ENCODE measurements around the gene KCNT1. TPM values are rescaled to one million over a fixed set of nuclear protein-coding genes. Genes with fewer than 3 reads are reported as not detected.

KCNT1 gene
- total RNA-seq, 1 experiment from 2014 or later: 0.17 TPM

DNA sequence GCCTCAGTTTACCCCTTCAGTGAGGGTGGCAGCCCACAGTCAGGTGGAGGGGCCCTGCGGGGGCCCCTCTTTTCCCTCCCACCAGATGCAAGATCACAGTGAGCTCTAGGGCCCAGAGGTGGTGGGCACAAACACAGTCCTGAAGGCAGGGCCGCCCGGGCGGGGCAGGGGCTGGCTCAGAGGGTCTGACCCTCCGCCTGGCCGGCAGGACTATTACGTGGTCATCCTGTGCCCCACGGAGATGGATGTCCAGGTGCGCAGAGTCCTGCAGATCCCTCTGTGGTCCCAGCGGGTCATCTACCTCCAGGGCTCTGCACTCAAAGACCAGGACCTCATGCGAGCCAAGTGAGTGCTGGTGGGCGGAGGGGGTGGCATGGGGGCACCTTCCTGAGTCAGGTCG, 63.4 kb downstream of the KCNT1 start:
- H3K4me2 ChIP-seq (ENCODE audit: low read length): no peak overlapping the region
- no TSS peak for BruUV-seq (replicated peaks)
- DNase-seq (ENCODE audit: low read depth, low spot score): no peak
- H2AFZ ChIP-seq (ENCODE audit: low read depth, low read length, poor library complexity, severe bottlenecking): no peak overlapping the region
- ChIA-PET CTCF (no interaction called here), RAD21 (ENCODE audit: low non-redundant PET in 1 of 2, low total read pairs in 2 of 2, uncharacterized antibody in 2 of 2, unreplicated experiment in 2 of 2) (no interaction called here), POLR2A (no interaction called here)
- ATAC-seq: no peak
- H3K9me2 ChIP-seq (ENCODE audit: insufficient read depth): no peaks in the 10 kb centered on the region
- H3K27ac ChIP-seq (ENCODE audit: low read depth, low read length): no peak overlapping the region
- H3K79me2 ChIP-seq (ENCODE audit: insufficient read depth, low read length): no peaks in the 10 kb centered on the region
- H3K9me3 ChIP-seq (ENCODE audit: control insufficient read depth in 1 of 2, insufficient read depth in 1 of 2, low read depth in 1 of 2, low read length in 2 of 2): peaks cover 5 to 8% of the 10 kb centered on the region in 2 experiments; a peak in 2 of 4 replicates
- H3K27me3 ChIP-seq (ENCODE audit: insufficient read depth, low read length): no peaks in the 10 kb centered on the region
- H4K20me1 ChIP-seq (ENCODE audit: insufficient read depth): no peaks in the 10 kb centered on the region
- intact Hi-C loops (cut with micrococcal nuclease): no loop called here
- no peak overlapping the region for H3K4me3 ChIP-seq (replicated peaks in 1 of 2; ENCODE audit: low read depth in 1 of 2, low read length in 2 of 2)
- no peak for TF ChIP-seq ZNF274 (IDR thresholded peaks at IDR 0.05; ENCODE audit: low read depth, low read length)
- H3K4me1 ChIP-seq (ENCODE audit: control insufficient read depth in 1 of 2, insufficient read depth in 2 of 2, low read length in 2 of 2): no peaks in the 10 kb centered on the region
- no peak overlapping the region for H3K9ac ChIP-seq (ENCODE audit: low read length)
- no peaks in the 10 kb centered on the region for H3K36me3 ChIP-seq (ENCODE audit: control insufficient read depth in 1 of 2, insufficient read depth in 2 of 2, low read length in 2 of 2)

GRCh38 chr9:135766251-135766650, 64.3 kb downstream of the KCNT1 start:
- Histone ChIP-seq H3K79me2 (ENCODE audit: insufficient read depth, low read length) (no peaks in the 10 kb centered on the region), H3K9me2 (ENCODE audit: insufficient read depth) (no peaks in the 10 kb centered on the region), H3K4me1 (ENCODE audit: control insufficient read depth in 1 of 2, insufficient read depth in 2 of 2, low read length in 2 of 2) (no peaks in the 10 kb centered on the region), H3K27me3 (ENCODE audit: insufficient read depth, low read length) (no peaks in the 10 kb centered on the region), H3K9me3 (ENCODE audit: control insufficient read depth in 1 of 2, insufficient read depth in 1 of 2, low read depth in 1 of 2, low read length in 2 of 2) (peaks cover 5 to 8% of the 10 kb centered on the region in 2 experiments; a peak in 2 of 4 replicates), H2AFZ (ENCODE audit: low read depth, low read length, poor library complexity, severe bottlenecking) (no peak overlapping the region), H3K27ac (ENCODE audit: low read depth, low read length) (no peak overlapping the region), H3K4me3 (replicated peaks in 1 of 2; ENCODE audit: low read depth in 1 of 2, low read length in 2 of 2) (no peak overlapping the region), H4K20me1 (ENCODE audit: insufficient read depth) (no peaks in the 10 kb centered on the region), H3K36me3 (ENCODE audit: control insufficient read depth in 1 of 2, insufficient read depth in 2 of 2, low read length in 2 of 2) (no peaks in the 10 kb centered on the region), H3K9ac (ENCODE audit: low read length) (no peak overlapping the region), H3K4me2 (ENCODE audit: low read length) (no peak overlapping the region)
- ChIA-PET POLR2A (no interaction called here), RAD21 (ENCODE audit: low non-redundant PET in 1 of 2, low total read pairs in 2 of 2, uncharacterized antibody in 2 of 2, unreplicated experiment in 2 of 2) (no interaction called here), CTCF (no interaction called here)
- no TSS peak for BruUV-seq (replicated peaks)
- TF ChIP-seq TCF7L2 (IDR thresholded peaks at IDR 0.05; ENCODE audit: borderline replicate concordance, extremely low read depth, insufficient read depth, insufficient read length): no peak
- TF ChIP-seq RAD21 (IDR thresholded peaks at IDR 0.05; ENCODE audit: low read depth): no peak
- no peak for TF ChIP-seq CEBPB (IDR thresholded peaks at IDR 0.05; ENCODE audit: low read depth)
- TF ChIP-seq FOSL1 (IDR thresholded peaks at IDR 0.05; ENCODE audit: low read depth): no peak
- no peak for TF ChIP-seq EZH2phosphoT487 (IDR thresholded peaks at IDR 0.05; ENCODE audit: borderline replicate concordance)
- no peak for TF ChIP-seq EZH2 (IDR thresholded peaks at IDR 0.05)
- TF ChIP-seq JUND (IDR thresholded peaks at IDR 0.05): no peak
- no peak for TF ChIP-seq ZFX (IDR thresholded peaks at IDR 0.05)
- TF ChIP-seq POLR2AphosphoS5 (IDR thresholded peaks at IDR 0.05; ENCODE audit: low read depth, low read length): no peak
- TF ChIP-seq CBX3 (IDR thresholded peaks at IDR 0.05; ENCODE audit: low read depth): no peak
- TF ChIP-seq, protein P1, sequence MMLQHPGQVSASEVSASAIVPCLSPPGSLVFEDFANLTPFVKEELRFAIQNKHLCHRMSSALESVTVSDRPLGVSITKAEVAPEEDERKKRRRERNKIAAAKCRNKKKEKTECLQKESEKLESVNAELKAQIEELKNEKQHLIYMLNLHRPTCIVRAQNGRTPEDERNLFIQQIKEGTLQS (IDR thresholded peaks at IDR 0.05): no peak
- TF ChIP-seq, protein P2, sequence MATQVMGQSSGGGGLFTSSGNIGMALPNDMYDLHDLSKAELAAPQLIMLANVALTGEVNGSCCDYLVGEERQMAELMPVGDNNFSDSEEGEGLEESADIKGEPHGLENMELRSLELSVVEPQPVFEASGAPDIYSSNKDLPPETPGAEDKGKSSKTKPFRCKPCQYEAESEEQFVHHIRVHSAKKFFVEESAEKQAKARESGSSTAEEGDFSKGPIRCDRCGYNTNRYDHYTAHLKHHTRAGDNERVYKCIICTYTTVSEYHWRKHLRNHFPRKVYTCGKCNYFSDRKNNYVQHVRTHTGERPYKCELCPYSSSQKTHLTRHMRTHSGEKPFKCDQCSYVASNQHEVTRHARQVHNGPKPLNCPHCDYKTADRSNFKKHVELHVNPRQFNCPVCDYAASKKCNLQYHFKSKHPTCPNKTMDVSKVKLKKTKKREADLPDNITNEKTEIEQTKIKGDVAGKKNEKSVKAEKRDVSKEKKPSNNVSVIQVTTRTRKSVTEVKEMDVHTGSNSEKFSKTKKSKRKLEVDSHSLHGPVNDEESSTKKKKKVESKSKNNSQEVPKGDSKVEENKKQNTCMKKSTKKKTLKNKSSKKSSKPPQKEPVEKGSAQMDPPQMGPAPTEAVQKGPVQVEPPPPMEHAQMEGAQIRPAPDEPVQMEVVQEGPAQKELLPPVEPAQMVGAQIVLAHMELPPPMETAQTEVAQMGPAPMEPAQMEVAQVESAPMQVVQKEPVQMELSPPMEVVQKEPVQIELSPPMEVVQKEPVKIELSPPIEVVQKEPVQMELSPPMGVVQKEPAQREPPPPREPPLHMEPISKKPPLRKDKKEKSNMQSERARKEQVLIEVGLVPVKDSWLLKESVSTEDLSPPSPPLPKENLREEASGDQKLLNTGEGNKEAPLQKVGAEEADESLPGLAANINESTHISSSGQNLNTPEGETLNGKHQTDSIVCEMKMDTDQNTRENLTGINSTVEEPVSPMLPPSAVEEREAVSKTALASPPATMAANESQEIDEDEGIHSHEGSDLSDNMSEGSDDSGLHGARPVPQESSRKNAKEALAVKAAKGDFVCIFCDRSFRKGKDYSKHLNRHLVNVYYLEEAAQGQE (IDR thresholded peaks at IDR 0.05; ENCODE audit: low read depth): no peak
- no peak for TF ChIP-seq YY1 (IDR thresholded peaks at IDR 0.05; ENCODE audit: extremely low read depth, insufficient replicate concordance, low read depth, low read length)
- TF ChIP-seq SP1 (IDR thresholded peaks at IDR 0.05; ENCODE audit: low read depth): no peak
- no peak for ATAC-seq
- no peak for DNase-seq (ENCODE audit: low read depth, low spot score)
- intact Hi-C loops (cut with micrococcal nuclease): no loop called here

Data from HCT116 (cell line).